ENCODE data around the gene PCGF5.

Gene PCGF5

GRCh38 chr10:91190388-91190870, 30.0 kb upstream of the PCGF5 start:
- peak; percentile 5 for DNase-seq (ENCODE audit: low read depth)
- in situ Hi-C loops (cut with HindIII; ENCODE audit: low sequenced_read_pairs), result no loop called here
- H3K4me3 ChIP-seq (ENCODE audit: low read depth, low read length), result no peak overlapping the region
- TF ChIP-seq CTCF (IDR thresholded peaks at IDR 0.05; ENCODE audit: low read depth, low read length, missing control alignments), result no peak

- no peak for DNase-seq (ENCODE audit: low read depth)
- no peak for TF ChIP-seq CTCF (IDR thresholded peaks at IDR 0.05; ENCODE audit: low read depth, low read length, missing control alignments)
- in situ Hi-C loops (cut with HindIII; ENCODE audit: low sequenced_read_pairs), result no loop called here
- H3K4me3 ChIP-seq (ENCODE audit: low read depth, low read length), result no peak overlapping the region
Observed at GRCh38 chr10:91190876-91191583, 29.4 kb upstream of the PCGF5 start.

GRCh38 chr10:91191584-91191919, 28.9 kb upstream of the PCGF5 start:
- no peak overlapping the region for H3K4me3 ChIP-seq (ENCODE audit: low read depth, low read length)
- DNase-seq (ENCODE audit: low read depth), result no peak
- in situ Hi-C loops (cut with HindIII; ENCODE audit: low sequenced_read_pairs), result no loop called here
- no peak for TF ChIP-seq CTCF (IDR thresholded peaks at IDR 0.05; ENCODE audit: low read depth, low read length, missing control alignments)

- in situ Hi-C loops (cut with HindIII; ENCODE audit: low sequenced_read_pairs), result no loop called here
- no peak for TF ChIP-seq CTCF (IDR thresholded peaks at IDR 0.05; ENCODE audit: low read depth, low read length, missing control alignments)
- H3K4me3 ChIP-seq (ENCODE audit: low read depth, low read length), result no peak overlapping the region
- no peak for DNase-seq (ENCODE audit: low read depth)
Observed at GRCh38 chr10:91194497-91195179, 25.8 kb upstream of the PCGF5 start.

GRCh38 chr10:91196268-91197048, 24.0 kb upstream of the PCGF5 start:
- in situ Hi-C loops (cut with HindIII; ENCODE audit: low sequenced_read_pairs), result no loop called here
- DNase-seq (ENCODE audit: low read depth), result no peak
- no peak overlapping the region for H3K4me3 ChIP-seq (ENCODE audit: low read depth, low read length)
- TF ChIP-seq CTCF (IDR thresholded peaks at IDR 0.05; ENCODE audit: low read depth, low read length, missing control alignments), result no peak

GRCh38 chr10:91197127-91197526, 23.3 kb upstream of the PCGF5 start:
- in situ Hi-C loops (cut with HindIII; ENCODE audit: low sequenced_read_pairs), result no loop called here
- H3K4me3 ChIP-seq (ENCODE audit: low read depth, low read length), result peak overlapping the region; percentile 13
- no peak for DNase-seq (ENCODE audit: low read depth)
- no peak for TF ChIP-seq CTCF (IDR thresholded peaks at IDR 0.05; ENCODE audit: low read depth, low read length, missing control alignments)

Data from astrocyte of the cerebellum (primary cell).